GM12864 (cell line): ENCODE measurements around the gene MEGF6.

Experiments
- DNase-seq: peaks from one replicate; pipeline ENCODE4 v3.0.0-alpha.2; 2011; ENCODE audit warnings: low read depth
- H3K4me3 ChIP-seq: 2 replicates; pipeline ENCODE4 v1.5.1; 2011; ENCODE audit warnings: mild to moderate bottlenecking, low read depth, low read length, control low read depth
- CTCF ChIP-seq: IDR thresholded peaks from 2 replicates; pipeline ENCODE4 v1.5.1; 2011; ENCODE audit warnings: low read depth, mild to moderate bottlenecking, moderate library complexity, low read length, control low read depth, inconsistent platforms; ENCODE audit errors: missing control alignments

The MEGF6 gene

GRCh38 chr1:3531928-3532327 is 79.4 kb downstream of the MEGF6 start:
- no peak for DNase-seq

GRCh38 chr1:3530926-3531818 is 80.1 kb downstream of the MEGF6 start:
- H3K4me3 ChIP-seq, result no peak overlapping the region
- no peak for TF ChIP-seq CTCF
- no peak for DNase-seq

More at GRCh38 chr1:3531928-3532327, 79.4 kb downstream of the MEGF6 start:
- no peak overlapping the region for H3K4me3 ChIP-seq
- no peak for TF ChIP-seq CTCF

DNA sequence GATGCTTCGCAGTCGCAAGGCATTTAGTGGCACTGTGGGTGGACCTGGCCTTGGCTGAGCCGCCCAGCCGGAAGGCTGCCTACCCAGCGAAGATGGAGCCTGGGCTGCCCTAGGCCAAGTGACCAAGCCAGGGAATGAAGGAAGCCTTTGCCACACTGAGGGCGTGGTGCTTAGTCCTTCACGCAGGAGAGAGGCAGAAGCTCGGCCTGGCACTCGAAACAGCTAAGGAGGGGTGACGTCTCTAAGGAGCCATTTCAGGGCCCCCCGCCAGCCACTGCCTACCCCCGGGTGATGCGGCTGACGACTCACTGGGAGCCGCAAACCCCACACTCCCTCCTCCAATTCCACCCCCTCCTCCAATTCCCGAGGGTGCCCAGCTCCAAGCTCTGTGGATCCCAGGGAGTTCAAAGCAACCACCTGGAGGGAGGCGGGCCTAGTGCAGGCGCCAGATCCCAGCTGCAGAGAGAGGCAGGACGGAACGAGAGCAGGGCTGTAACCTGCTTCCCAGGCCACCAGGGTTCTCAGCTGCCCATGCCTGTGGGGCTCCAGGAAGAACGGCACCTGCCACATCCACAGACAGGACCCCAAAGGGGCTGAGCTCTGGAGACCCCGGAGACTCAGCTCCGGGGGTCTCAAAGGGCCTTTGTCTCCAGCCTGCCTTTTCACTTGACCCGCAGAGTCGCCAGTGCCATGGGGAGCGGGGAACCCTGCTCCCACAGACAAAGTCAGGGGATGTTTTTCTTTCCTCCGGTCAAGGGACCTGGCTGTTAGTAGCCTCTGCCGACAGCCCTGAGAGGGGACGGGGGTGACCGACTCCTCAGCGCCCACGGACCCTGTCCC is 81.0 kb downstream of the MEGF6 start:
- H3K4me3 ChIP-seq, result no peak overlapping the region
- TF ChIP-seq CTCF, result no peak
- no peak for DNase-seq

DNA sequence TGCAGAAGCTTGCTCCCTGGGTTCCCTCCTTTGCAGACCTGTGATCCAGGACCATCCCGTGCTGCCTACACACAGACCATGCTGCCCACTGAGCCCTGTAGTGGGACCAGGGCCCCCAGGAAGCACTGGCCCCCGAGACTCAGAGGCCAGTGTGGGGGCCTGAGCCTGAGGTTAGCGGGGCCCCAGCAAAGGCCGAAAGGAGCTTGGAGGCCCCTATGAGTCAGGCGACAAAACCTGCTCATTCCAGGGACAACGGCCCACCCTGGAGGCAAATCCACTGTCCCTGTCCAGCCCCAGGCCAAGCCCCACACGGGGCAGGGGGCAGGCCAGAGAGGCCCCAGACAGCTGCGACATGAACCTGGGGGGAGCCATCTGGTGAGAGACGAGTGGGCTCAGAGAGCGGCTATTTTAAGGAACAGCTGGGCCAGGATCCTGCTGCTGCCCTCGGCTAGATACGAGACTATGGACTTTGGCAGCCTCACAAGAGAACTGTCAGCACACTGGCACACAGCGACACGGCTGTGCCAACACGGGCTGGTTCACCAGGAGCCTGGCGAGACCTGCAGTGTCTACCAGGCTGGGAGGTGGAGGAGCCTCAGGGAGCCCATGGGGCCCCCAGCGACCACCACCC is 82.1 kb downstream of the MEGF6 start:
- H3K4me3 ChIP-seq, result no peak overlapping the region
- TF ChIP-seq CTCF, result no peak
- no peak for DNase-seq

GRCh38 chr1:3527774-3528173 is 83.5 kb downstream of the MEGF6 start:
- TF ChIP-seq CTCF, result no peak
- DNase-seq, result no peak

GRCh38 chr1:3525551-3526482 is 85.5 kb downstream of the MEGF6 start:
- no peak for DNase-seq
- no peak for TF ChIP-seq CTCF

More at GRCh38 chr1:3527774-3528173, 83.5 kb downstream of the MEGF6 start:
- no peak overlapping the region for H3K4me3 ChIP-seq

More at GRCh38 chr1:3525551-3526482, 85.5 kb downstream of the MEGF6 start:
- no peak overlapping the region for H3K4me3 ChIP-seq
